Measurements from ENCODE around the gene PLPP6. TPM values are rescaled to one million over a fixed set of nuclear protein-coding genes. Genes with fewer than 3 reads are reported as not detected.

Gene PLPP6
- total RNA-seq, 1 donor: 1.1 TPM

- no peak for DNase-seq (ENCODE audit: low read depth in 2 of 3, low spot score in 2 of 3)
Measured at GRCh38 chr9:4690144-4690543, 28.1 kb downstream of the PLPP6 start.

GRCh38 chr9:4691795-4692194 is 29.7 kb downstream of the PLPP6 start:
- no peak for DNase-seq (ENCODE audit: low read depth in 2 of 3, low spot score in 2 of 3)

- DNase-seq (ENCODE audit: low read depth in 2 of 3, low spot score in 2 of 3): no peak
Measured at GRCh38 chr9:4700091-4700490, 38.0 kb downstream of the PLPP6 start.

GRCh38 chr9:4700932-4701331 is 38.8 kb downstream of the PLPP6 start:
- no peak for DNase-seq (ENCODE audit: low read depth in 2 of 3, low spot score in 2 of 3)

- peak in 1 of 3 donors; percentile 53 for DNase-seq (ENCODE audit: low read depth in 2 of 3, low spot score in 2 of 3)
Measured at GRCh38 chr9:4701526-4701925, 39.4 kb downstream of the PLPP6 start.

GRCh38 chr9:4704129-4704528 is 42.0 kb downstream of the PLPP6 start:
- no peak for DNase-seq (ENCODE audit: low read depth in 2 of 3, low spot score in 2 of 3)

GRCh38 chr9:4706021-4706420 is 43.9 kb downstream of the PLPP6 start:
- no peak for DNase-seq (ENCODE audit: low read depth in 2 of 3, low spot score in 2 of 3)

GRCh38 chr9:4706971-4707622 is 45.0 kb downstream of the PLPP6 start:
- DNase-seq (ENCODE audit: low read depth in 2 of 3, low spot score in 2 of 3): peak in 1 of 3 donors; percentile 7

GRCh38 chr9:4709380-4709779 is 47.3 kb downstream of the PLPP6 start:
- DNase-seq (ENCODE audit: low read depth in 2 of 3, low spot score in 2 of 3): no peak

- no peak for DNase-seq (ENCODE audit: low read depth in 2 of 3, low spot score in 2 of 3)
Measured at GRCh38 chr9:4713849-4714248, 51.8 kb downstream of the PLPP6 start.

GRCh38 chr9:4714266-4715016 is 52.3 kb downstream of the PLPP6 start:
- no peak for DNase-seq (ENCODE audit: low read depth in 2 of 3, low spot score in 2 of 3)

Other genes with a start within 250 kb of the PLPP6 start
- not detected for gene SLC1A1, start 171.8 kb upstream of the PLPP6 start, total RNA-seq
- gene SPATA6L, start 4.2 kb downstream of the PLPP6 start, total RNA-seq: not detected
- gene CDC37L1, start 17.3 kb downstream of the PLPP6 start, total RNA-seq: 6.5 TPM
- gene AK3, start 78.9 kb downstream of the PLPP6 start, total RNA-seq: 24.2 TPM
- 29.4 TPM for gene RCL1, start 130.7 kb downstream of the PLPP6 start, total RNA-seq

All from hematopoietic multipotent progenitor cell (in vitro differentiated cells).